ENCODE data around the gene ATXN1.

- TF ChIP-seq CTCF (conservative IDR thresholded peaks at IDR 0.05; ENCODE audit: low read length) (no peak), EZH2phosphoT487 (IDR thresholded peaks at IDR 0.05; ENCODE audit: borderline replicate concordance) (no peak)
Observed at GRCh38 chr6:16619777-16620176, 141.5 kb downstream of the ATXN1 start.

Data from Loucy (cell line).